ENCODE measurements around the gene DSG2. TPM values are rescaled to one million over a fixed set of nuclear protein-coding genes. Genes with fewer than 3 reads are reported as not detected.

The DSG2 gene
- total and polyA plus RNA-seq, 2 of the 4 experiments (the other 2 are of a cell fraction), result 1.8 to 2.3 TPM

- no peak overlapping the region for H2AFZ ChIP-seq (replicated peaks; ENCODE audit: low read length, poor library complexity)
- no CpG with 5 or more reads among the region's 2 CpGs for whole genome bisulfite sequencing, 2 experiments (ENCODE audit: extremely low coverage in 2 of 2, insufficient read length in 1 of 2)
- no peak for DNase-seq
- TF ChIP-seq RCOR1 (IDR thresholded peaks at IDR 0.05; ENCODE audit: insufficient replicate concordance, low read length) (no peak), RAD21 (IDR thresholded peaks at IDR 0.05; ENCODE audit: low read length) (no peak)
- H2AK9ac ChIP-seq (replicated peaks; ENCODE audit: low read depth, low read length, poor library complexity), result no peak overlapping the region
- H2BK20ac ChIP-seq (ENCODE audit: low read depth, low read length), result no peak overlapping the region
- no peak overlapping the region for H3K56ac ChIP-seq (ENCODE audit: extremely low read depth, insufficient read depth, low read length)
- no peak overlapping the region for H2BK15ac ChIP-seq (ENCODE audit: low read depth, low read length)
- no peak overlapping the region for H2BK5ac ChIP-seq (ENCODE audit: low read depth, low read length, poor library complexity, severe bottlenecking)
- in situ Hi-C loops (cut with MboI; ENCODE audit: low sequenced_read_pairs) (no loop called here), dilution Hi-C loops (cut with HindIII; ENCODE audit: low sequenced_read_pairs, unreplicated experiment) (no loop called here), intact Hi-C loops (cut with micrococcal nuclease) (no loop called here)
- H3K9me3 ChIP-seq (ENCODE audit: control insufficient read depth, insufficient read depth, low read length), result no peaks in the 10 kb centered on the region
- no peaks in the 10 kb centered on the region for H3K27me3 ChIP-seq (ENCODE audit: control insufficient read depth, insufficient read depth, low read length)
- no TSS peak for BruUV-seq (replicated peaks)
- H3K4me3 ChIP-seq (ENCODE audit: insufficient read depth, low read depth, low read length), result no peak overlapping the region
- H3K79me1 ChIP-seq (ENCODE audit: low read depth in 1 of 2, low read length in 2 of 2), result no peaks in the 10 kb centered on the region
- H3K27ac ChIP-seq (ENCODE audit: insufficient read depth, low read length), result no peak overlapping the region
- H2AK5ac ChIP-seq (ENCODE audit: low read depth, low read length), result no peak overlapping the region
- no peak overlapping the region for H4K5ac ChIP-seq (ENCODE audit: low read depth, low read length)
- no peaks in the 10 kb centered on the region for H3K36me3 ChIP-seq (ENCODE audit: control insufficient read depth, insufficient read depth, low read length)
- no peak overlapping the region for H2BK120ac ChIP-seq (ENCODE audit: low read depth, low read length)
- no peak overlapping the region for H3K9ac ChIP-seq (ENCODE audit: low read depth, low read length)
- POLR2A ChIA-PET (ENCODE audit: unreplicated experiment), result no interaction called here
- no peaks in the 10 kb centered on the region for H3K9me1 ChIP-seq (ENCODE audit: insufficient read depth, low read length)
- ATAC-seq (ENCODE audit: low read depth), result no peak
- no peak overlapping the region for H3K4ac ChIP-seq (ENCODE audit: low read depth, low read length)
- no peak overlapping the region for H3K14ac ChIP-seq (replicated peaks; ENCODE audit: low read depth, low read length)
- CTCF ChIA-PET, result no interaction called here
- H3K23ac ChIP-seq (ENCODE audit: low read depth, low read length), result no peak overlapping the region
- H3K4me1 ChIP-seq (ENCODE audit: control insufficient read depth, insufficient read depth, low read length), result no peaks in the 10 kb centered on the region
- H3K18ac ChIP-seq (ENCODE audit: low read depth, low read length), result no peak overlapping the region
- H4K91ac ChIP-seq (ENCODE audit: insufficient read depth, low read depth, low read length), result no peak overlapping the region
- no peak overlapping the region for H3K4me2 ChIP-seq (ENCODE audit: low read depth, low read length)
- H4K20me1 ChIP-seq (ENCODE audit: insufficient read depth, low read length), result no peaks in the 10 kb centered on the region
- no peak overlapping the region for H4K8ac ChIP-seq (ENCODE audit: low read depth in 2 of 2, low read length in 2 of 2)
Observed at GRCh38 chr18:31548853-31549252, 50.9 kb downstream of the DSG2 start.

Measured in IMR-90 (cell line).